A549 (cell line): ENCODE results near the gene PSRC1. TPM values are rescaled to one million over a fixed set of nuclear protein-coding genes. Genes with fewer than 3 reads are reported as not detected.

Experiments
- ATAC-seq, 2 experiments: fragments of 200-7000 bp in 1 of 2; fragments of >200 bp in 1 of 2; cut with Nextera tagmentation in 1 of 2; cut with Tn5 transposase in 1 of 2; 3 replicates each; pipeline versions ENCODE4 v1.8.0 to v1.9.1; 2018 to 2020; ENCODE audit warnings: mild to moderate bottlenecking in 1 of 2, moderate library complexity in 1 of 2
- CTCF ChIA-PET: fragments of 300-600 bp; sonication (Branson Sonifier 250); formaldehyde crosslinking; extraction: SDS; loops from one replicate; lab custom pipeline; 2021; ENCODE audit warnings: antibody characterized with exemption, inconsistent platforms; lab: Yijun Ruan, JAX
- POLR2A ChIA-PET: fragments of 350-600 bp; formaldehyde crosslinking; extraction: SDS; loops from one replicate; lab custom pipeline; 2021; ENCODE audit warnings: antibody characterized with exemption, inconsistent platforms; lab: Yijun Ruan, JAX
- DNase-seq, 2 experiments: peaks; one replicate each; pipeline versions ENCODE4 v3.0.0 to v3.0.0-alpha.2; 2011 to 2016; ENCODE audit warnings: low read depth in 1 of 2, low spot score in 1 of 2
- FAIRE-seq: peaks from 2 replicates; lab custom pipeline; 2011; peaks lifted over from hg19 to GRCh38; lab: Jason Lieb, UNC
- H3K27ac ChIP-seq, 2 experiments: fragments of >200 bp; sonication (Bioruptor Twin); formaldehyde crosslinking; 3 replicates each; pipeline ENCODE4 v1.5.1; 2016 to 2017
- H3K4me1 ChIP-seq: fragments of >200 bp; sonication (Bioruptor Twin); formaldehyde crosslinking; 3 replicates; pipeline ENCODE4 v1.6.1; 2016
- H3K4me2 ChIP-seq: fragments of >200 bp; sonication (Bioruptor Twin); formaldehyde crosslinking; 3 replicates; pipeline ENCODE4 v1.6.1; 2016
- H3K4me3 ChIP-seq: fragments of >200 bp; sonication (Bioruptor Twin); formaldehyde crosslinking; 3 replicates; pipeline ENCODE4 v1.5.1; 2016
- H3K9me3 ChIP-seq: fragments of >200 bp; sonication (Bioruptor Twin); formaldehyde crosslinking; 3 replicates; pipeline ENCODE4 v1.6.1; 2016
- CBX8 ChIP-seq: fragments of 200-600 bp; sonication (generic); IDR thresholded peaks from 2 replicates; pipeline ENCODE4 v1.6.1; 2016
- FOXS1 ChIP-seq: fragments of 250-450 bp; sonication (Bioruptor Pico); IDR thresholded peaks from 2 replicates; pipeline ENCODE4 v1.5.0; 2020; ENCODE audit warnings: mild to moderate bottlenecking, moderate library complexity
- HDAC2 ChIP-seq: fragments of 200-600 bp; sonication (generic); IDR thresholded peaks from 2 replicates; pipeline ENCODE4 v1.6.1; 2016
- HOXA7 ChIP-seq: fragments of 250-450 bp; sonication (Bioruptor Pico); IDR thresholded peaks from 2 replicates; pipeline ENCODE4 v1.5.0; 2020; ENCODE audit warnings: mild to moderate bottlenecking, moderate library complexity
- HOXB13 ChIP-seq: fragments of 250-450 bp; sonication (Bioruptor Pico); IDR thresholded peaks from 2 replicates; pipeline ENCODE4 v1.5.0; 2020; ENCODE audit warnings: low read depth, mild to moderate bottlenecking, moderate library complexity
- JUNB ChIP-seq: fragments of >200 bp; sonication (Bioruptor Twin); formaldehyde crosslinking; IDR thresholded peaks from 2 replicates; pipeline ENCODE4 v1.6.1; 2016
- MYC ChIP-seq: IDR thresholded peaks from 2 replicates; pipeline ENCODE4 v1.6.1; 2012; ENCODE audit warnings: mild to moderate bottlenecking, inconsistent platforms, low read length, improper control_type of control experiment, borderline replicate concordance
- NFE2L2 ChIP-seq: fragments of 150-350 bp; conservative IDR thresholded peaks from 2 replicates; pipeline ENCODE4 v1.6.1; 2014; ENCODE audit warnings: low read length
- PHF8 ChIP-seq: fragments of 200-600 bp; sonication (generic); IDR thresholded peaks from 2 replicates; pipeline ENCODE4 v1.6.1; 2016; ENCODE audit warnings: low read depth, mild to moderate bottlenecking, antibody characterized with exemption, moderate library complexity, borderline replicate concordance
- RAD21 ChIP-seq, 2 experiments: fragments of >200 bp in 1 of 2; sonication (Bioruptor Twin) in 1 of 2; formaldehyde crosslinking in 1 of 2; IDR thresholded peaks in 1 of 2; conservative IDR thresholded peaks in 1 of 2; 2 replicates in 1 of 2; 3 replicates in 1 of 2; pipeline ENCODE4 v1.6.1; 2012 to 2018; ENCODE audit warnings: inconsistent platforms in 1 of 2
- RARB ChIP-seq: fragments of 250-450 bp; sonication (Bioruptor Pico); IDR thresholded peaks from 2 replicates; pipeline ENCODE4 v1.8.0; 2021; ENCODE audit warnings: mild to moderate bottlenecking, moderate library complexity
- SMC3 ChIP-seq: fragments of >200 bp; sonication (Bioruptor Twin); formaldehyde crosslinking; IDR thresholded peaks from 3 replicates; pipeline ENCODE4 v1.6.1; 2018; ENCODE audit warnings: inconsistent platforms
- ZFP36 ChIP-seq: fragments of 450-650 bp; IDR thresholded peaks from 2 replicates; pipeline ENCODE4 v1.6.1; 2014; ENCODE audit warnings: borderline replicate concordance; ENCODE audit not compliant: partially characterized antibody
- ZNF302 ChIP-seq: fragments of 250-450 bp; sonication (Bioruptor Pico); IDR thresholded peaks from 2 replicates; pipeline ENCODE4 v1.9.0; 2021; ENCODE audit warnings: inconsistent platforms, mild to moderate bottlenecking, moderate library complexity
- WGBS: methylation state at CpG from one replicate; pipeline ENCODE4 v1.1.6; 2017; ENCODE audit errors: missing lambda C conversion rate; 5-methylcytosine and 5-hydroxymethylcytosine counted together
- polyA plus RNA-seq, 4 experiments: library from polyadenylated mRNA; depleted of rRNA in 3 of 4; stranded (reverse); fragments of >200 nt; fragmentation: RNase III in 1 of 4; extraction: RNeasy Plus Mini Kit Qiagen cat#74134 plus additional on column Dnase treatment in 1 of 4; gene quantifications; 2 replicates in 3 of 4; 3 replicates in 1 of 4; pipeline ENCODE4 v1.2.3, GENCODE V29; 2011 to 2017
- TF ChIP-seq, protein P1 (sequence below): fragments of 250-450 bp; sonication (Bioruptor Pico); IDR thresholded peaks from 2 replicates; pipeline ENCODE4 v1.5.0; 2020; ENCODE audit warnings: low read depth, mild to moderate bottlenecking, moderate library complexity
- TF ChIP-seq, protein P2 (sequence below): fragments of 200-600 bp; sonication (generic); IDR thresholded peaks from 2 replicates; pipeline ENCODE4 v1.6.1; 2016; ENCODE audit warnings: antibody characterized with exemption, mild to moderate bottlenecking, moderate library complexity
- TF ChIP-seq, protein P3 (sequence below): IDR thresholded peaks from 2 replicates; pipeline ENCODE4 v1.6.1; 2012; ENCODE audit warnings: low read depth, borderline replicate concordance
- TF ChIP-seq, protein P4 (sequence below): IDR thresholded peaks from 2 replicates; pipeline ENCODE4 v1.6.1; 2012
- TF ChIP-seq, protein P5 (sequence below): fragments of >200 bp; sonication (Bioruptor Twin); formaldehyde crosslinking; IDR thresholded peaks from 3 replicates; pipeline ENCODE4 v1.5.1; 2016
- TF ChIP-seq, protein P6 (sequence below): fragments of 150-350 bp; IDR thresholded peaks from 2 replicates; pipeline ENCODE4 v1.6.1; 2014; ENCODE audit warnings: low read depth, mild to moderate bottlenecking, low read length

PSRC1 gene
- polyA plus RNA-seq, 2 of the 4 experiments (the other 2 are of a cell fraction), result 15.3 to 21.5 TPM

DNA sequence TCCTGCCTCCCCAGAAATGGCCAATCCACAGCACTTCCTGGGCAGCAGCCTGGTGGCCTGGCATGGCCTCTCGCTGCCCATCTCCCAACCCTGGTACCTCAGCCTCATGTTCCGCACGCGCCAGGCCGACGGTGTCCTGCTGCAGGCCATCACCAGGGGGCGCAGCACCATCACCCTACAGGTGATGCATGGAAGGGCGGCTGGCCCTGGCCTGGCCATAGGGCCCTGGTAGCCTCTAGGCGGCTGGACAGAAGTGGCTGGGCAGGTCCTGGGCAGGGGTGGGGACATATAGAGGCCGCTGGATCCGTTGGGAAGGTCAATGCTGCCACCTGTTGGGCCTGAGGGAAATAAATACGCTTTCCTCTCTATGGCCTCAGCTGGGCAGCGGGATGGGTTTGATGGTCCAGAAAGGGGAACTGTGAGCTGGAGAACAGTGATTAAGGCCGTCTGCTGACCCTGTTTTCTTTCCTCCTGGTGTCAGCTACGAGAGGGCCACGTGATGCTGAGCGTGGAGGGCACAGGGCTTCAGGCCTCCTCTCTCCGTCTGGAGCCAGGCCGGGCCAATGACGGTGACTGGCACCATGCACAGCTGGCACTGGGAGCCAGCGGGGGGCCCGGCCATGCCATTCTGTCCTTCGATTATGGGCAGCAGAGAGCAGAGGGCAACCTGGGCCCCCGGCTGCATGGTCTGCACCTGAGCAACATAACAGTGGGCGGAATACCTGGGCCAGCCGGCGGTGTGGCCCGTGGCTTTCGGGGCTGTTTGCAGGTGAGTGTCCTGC, 19.2 kb downstream of the PSRC1 start:
- ATAC-seq (peak; percentile 92 to 99), FAIRE-seq (no peak), DNase-seq (peak; percentile 85 to 95)
- Histone ChIP-seq H3K4me3 (no peak overlapping the region), H3K27ac (peak overlapping the region in 1 of 2 experiments; percentile 57; a peak in 2 of 6 replicates), H3K9me3 (no peaks in the 10 kb centered on the region), H3K4me2 (no peak overlapping the region), H3K4me1 (no peaks in the 10 kb centered on the region; the same call in 2 of the 3 replicates)
- no peak for TF ChIP-seq HDAC2
- TF ChIP-seq RARB (CRISPR knock-in tag), result no peak
- no peak for TF ChIP-seq HOXA7
- TF ChIP-seq FOXS1 (CRISPR knock-in tag), result no peak
- TF ChIP-seq JUNB, result no peak
- no peak for TF ChIP-seq ZNF302 (CRISPR knock-in tag)
- peak; percentile 91; the same call in 1 of the 2 replicates for TF ChIP-seq MYC
- TF ChIP-seq SMC3, result peak; percentile 96
- TF ChIP-seq NFE2L2, result no peak
- TF ChIP-seq CBX8, result no peak
- TF ChIP-seq, protein P1, sequence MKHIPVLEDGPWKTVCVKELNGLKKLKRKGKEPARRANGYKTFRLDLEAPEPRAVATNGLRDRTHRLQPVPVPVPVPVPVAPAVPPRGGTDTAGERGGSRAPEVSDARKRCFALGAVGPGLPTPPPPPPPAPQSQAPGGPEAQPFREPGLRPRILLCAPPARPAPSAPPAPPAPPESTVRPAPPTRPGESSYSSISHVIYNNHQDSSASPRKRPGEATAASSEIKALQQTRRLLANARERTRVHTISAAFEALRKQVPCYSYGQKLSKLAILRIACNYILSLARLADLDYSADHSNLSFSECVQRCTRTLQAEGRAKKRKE, result peak; percentile 43; the same call in 1 of the 2 replicates
- TF ChIP-seq, protein P2, sequence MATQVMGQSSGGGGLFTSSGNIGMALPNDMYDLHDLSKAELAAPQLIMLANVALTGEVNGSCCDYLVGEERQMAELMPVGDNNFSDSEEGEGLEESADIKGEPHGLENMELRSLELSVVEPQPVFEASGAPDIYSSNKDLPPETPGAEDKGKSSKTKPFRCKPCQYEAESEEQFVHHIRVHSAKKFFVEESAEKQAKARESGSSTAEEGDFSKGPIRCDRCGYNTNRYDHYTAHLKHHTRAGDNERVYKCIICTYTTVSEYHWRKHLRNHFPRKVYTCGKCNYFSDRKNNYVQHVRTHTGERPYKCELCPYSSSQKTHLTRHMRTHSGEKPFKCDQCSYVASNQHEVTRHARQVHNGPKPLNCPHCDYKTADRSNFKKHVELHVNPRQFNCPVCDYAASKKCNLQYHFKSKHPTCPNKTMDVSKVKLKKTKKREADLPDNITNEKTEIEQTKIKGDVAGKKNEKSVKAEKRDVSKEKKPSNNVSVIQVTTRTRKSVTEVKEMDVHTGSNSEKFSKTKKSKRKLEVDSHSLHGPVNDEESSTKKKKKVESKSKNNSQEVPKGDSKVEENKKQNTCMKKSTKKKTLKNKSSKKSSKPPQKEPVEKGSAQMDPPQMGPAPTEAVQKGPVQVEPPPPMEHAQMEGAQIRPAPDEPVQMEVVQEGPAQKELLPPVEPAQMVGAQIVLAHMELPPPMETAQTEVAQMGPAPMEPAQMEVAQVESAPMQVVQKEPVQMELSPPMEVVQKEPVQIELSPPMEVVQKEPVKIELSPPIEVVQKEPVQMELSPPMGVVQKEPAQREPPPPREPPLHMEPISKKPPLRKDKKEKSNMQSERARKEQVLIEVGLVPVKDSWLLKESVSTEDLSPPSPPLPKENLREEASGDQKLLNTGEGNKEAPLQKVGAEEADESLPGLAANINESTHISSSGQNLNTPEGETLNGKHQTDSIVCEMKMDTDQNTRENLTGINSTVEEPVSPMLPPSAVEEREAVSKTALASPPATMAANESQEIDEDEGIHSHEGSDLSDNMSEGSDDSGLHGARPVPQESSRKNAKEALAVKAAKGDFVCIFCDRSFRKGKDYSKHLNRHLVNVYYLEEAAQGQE, result no peak
- TF ChIP-seq, protein P3, sequence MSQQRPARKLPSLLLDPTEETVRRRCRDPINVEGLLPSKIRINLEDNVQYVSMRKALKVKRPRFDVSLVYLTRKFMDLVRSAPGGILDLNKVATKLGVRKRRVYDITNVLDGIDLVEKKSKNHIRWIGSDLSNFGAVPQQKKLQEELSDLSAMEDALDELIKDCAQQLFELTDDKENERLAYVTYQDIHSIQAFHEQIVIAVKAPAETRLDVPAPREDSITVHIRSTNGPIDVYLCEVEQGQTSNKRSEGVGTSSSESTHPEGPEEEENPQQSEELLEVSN, result peak; percentile 73; the same call in 1 of the 2 replicates
- peak; percentile 89 to 94 for TF ChIP-seq RAD21 (conservative IDR thresholded peaks at IDR 0.05 in 1 of 2, IDR thresholded peaks at IDR 0.05 in 1 of 2)
- TF ChIP-seq, protein P4, sequence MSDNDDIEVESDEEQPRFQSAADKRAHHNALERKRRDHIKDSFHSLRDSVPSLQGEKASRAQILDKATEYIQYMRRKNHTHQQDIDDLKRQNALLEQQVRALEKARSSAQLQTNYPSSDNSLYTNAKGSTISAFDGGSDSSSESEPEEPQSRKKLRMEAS, result peak; percentile 96
- no peak for TF ChIP-seq PHF8
- TF ChIP-seq, protein P5, sequence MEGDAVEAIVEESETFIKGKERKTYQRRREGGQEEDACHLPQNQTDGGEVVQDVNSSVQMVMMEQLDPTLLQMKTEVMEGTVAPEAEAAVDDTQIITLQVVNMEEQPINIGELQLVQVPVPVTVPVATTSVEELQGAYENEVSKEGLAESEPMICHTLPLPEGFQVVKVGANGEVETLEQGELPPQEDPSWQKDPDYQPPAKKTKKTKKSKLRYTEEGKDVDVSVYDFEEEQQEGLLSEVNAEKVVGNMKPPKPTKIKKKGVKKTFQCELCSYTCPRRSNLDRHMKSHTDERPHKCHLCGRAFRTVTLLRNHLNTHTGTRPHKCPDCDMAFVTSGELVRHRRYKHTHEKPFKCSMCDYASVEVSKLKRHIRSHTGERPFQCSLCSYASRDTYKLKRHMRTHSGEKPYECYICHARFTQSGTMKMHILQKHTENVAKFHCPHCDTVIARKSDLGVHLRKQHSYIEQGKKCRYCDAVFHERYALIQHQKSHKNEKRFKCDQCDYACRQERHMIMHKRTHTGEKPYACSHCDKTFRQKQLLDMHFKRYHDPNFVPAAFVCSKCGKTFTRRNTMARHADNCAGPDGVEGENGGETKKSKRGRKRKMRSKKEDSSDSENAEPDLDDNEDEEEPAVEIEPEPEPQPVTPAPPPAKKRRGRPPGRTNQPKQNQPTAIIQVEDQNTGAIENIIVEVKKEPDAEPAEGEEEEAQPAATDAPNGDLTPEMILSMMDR, result peak; percentile 89
- TF ChIP-seq ZFP36, result no peak
- TF ChIP-seq, protein P6, sequence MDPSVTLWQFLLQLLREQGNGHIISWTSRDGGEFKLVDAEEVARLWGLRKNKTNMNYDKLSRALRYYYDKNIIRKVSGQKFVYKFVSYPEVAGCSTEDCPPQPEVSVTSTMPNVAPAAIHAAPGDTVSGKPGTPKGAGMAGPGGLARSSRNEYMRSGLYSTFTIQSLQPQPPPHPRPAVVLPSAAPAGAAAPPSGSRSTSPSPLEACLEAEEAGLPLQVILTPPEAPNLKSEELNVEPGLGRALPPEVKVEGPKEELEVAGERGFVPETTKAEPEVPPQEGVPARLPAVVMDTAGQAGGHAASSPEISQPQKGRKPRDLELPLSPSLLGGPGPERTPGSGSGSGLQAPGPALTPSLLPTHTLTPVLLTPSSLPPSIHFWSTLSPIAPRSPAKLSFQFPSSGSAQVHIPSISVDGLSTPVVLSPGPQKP, result no peak
- no peak for TF ChIP-seq HOXB13 (CRISPR knock-in tag)
- ChIA-PET POLR2A (interaction anchor here (0.5 kb wide), 1 partner anchor 21 kb away, joined by 3 read pairs; no protein-coding TSS in a partner anchor), CTCF (interaction anchor here (0.6 to 4.1 kb wide), 34 partner anchors 9 to 269 kb away, joined by 3 to 69 read pairs (median 4); partner anchors contain the start of genes CELSR2, PSRC1, SARS1 and SORT1)
- WGBS, result 15% methylated on average over 10 of the region's 29 CpGs
